Thoracic aorta (tissue), 2 donors: ENCODE measurements around the gene ABHD10. TPM values are rescaled to one million over a fixed set of nuclear protein-coding genes. Genes with fewer than 3 reads are reported as not detected.

Source experiments
- ATAC-seq: fragments of 150-250 bp; one replicate; pipeline ENCODE4 v1.8.0; 2017; ENCODE audit warnings: low read depth; ENCODE audit not compliant: insufficient number of reproducible peaks, low FRiP score
- DNase-seq: peaks from one replicate; pipeline ENCODE4 v3.0.0-alpha.2; 2020; ENCODE audit warnings: low spot score
- H3K27ac ChIP-seq, 2 donors: fragments of 200-600 bp; sonication (generic); 1 replicate in 1 of 2; 2 replicates in 1 of 2; pipeline ENCODE4 v1.5.1; 2016; ENCODE audit warnings: mild to moderate bottlenecking in 2 of 2, moderate library complexity in 2 of 2
- H3K27me3 ChIP-seq: fragments of 200-600 bp; sonication (generic); replicated peaks from 2 replicates; pipeline ENCODE4 v1.6.0; 2016; ENCODE audit warnings: mild to moderate bottlenecking; ENCODE audit not compliant: insufficient read depth
- H3K36me3 ChIP-seq: fragments of 200-600 bp; sonication (generic); one replicate; pipeline ENCODE4 v1.5.1; 2016
- H3K4me1 ChIP-seq, 2 donors: fragments of 200-600 bp; sonication (generic); 1 replicate in 1 of 2; 2 replicates in 1 of 2; pipeline versions ENCODE4 v1.5.1 to v1.6.0; 2016; ENCODE audit warnings: low read depth in 2 of 2, mild to moderate bottlenecking in 1 of 2; ENCODE audit not compliant: control insufficient read depth in 1 of 2
- H3K4me3 ChIP-seq: fragments of 200-600 bp; sonication (generic); 2 replicates; pipeline ENCODE4 v1.5.1; 2016; ENCODE audit warnings: mild to moderate bottlenecking
- H3K9me3 ChIP-seq: fragments of 200-600 bp; sonication (generic); 2 replicates; pipeline ENCODE4 v1.5.1; 2016
- total RNA-seq, 2 donors: library from RNA; depleted of rRNA; stranded (reverse); fragments of >200 nt; gene quantifications; one replicate each; pipeline versions ENCODE4 v1.1.0 to v1.2.3, GENCODE V29; 2016
- TF ChIP-seq, protein P1 (sequence below): fragments of 200-600 bp; sonication (generic); IDR thresholded peaks from one replicate; pipeline ENCODE4 v1.5.1; 2019; ENCODE audit warnings: antibody characterized with exemption

The ABHD10 gene
- total RNA-seq, 2 donors from 2014 or later: 9.6 to 13.2 TPM

DNA sequence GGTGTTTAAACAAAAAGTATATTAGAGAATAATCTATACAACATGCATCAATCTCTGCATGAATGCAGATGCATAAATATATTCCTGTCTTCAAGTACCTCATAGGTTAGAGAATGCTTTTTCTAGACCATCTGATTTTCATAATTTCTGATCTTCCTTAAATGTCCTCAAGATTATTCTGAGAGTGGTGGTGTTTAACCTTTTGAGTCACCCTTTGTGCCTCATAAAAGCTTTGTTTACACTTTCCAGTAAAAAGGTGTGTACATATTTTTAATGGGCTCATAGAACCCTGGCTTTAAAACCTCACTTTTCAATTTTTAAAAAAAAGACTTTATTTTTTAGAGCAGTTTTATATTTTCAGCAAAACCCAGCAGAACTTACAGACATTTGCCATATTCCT is 41.0 kb upstream of the ABHD10 start:
- no peak overlapping the region for H3K27ac ChIP-seq
- ATAC-seq (no peak), DNase-seq (no peak)
- H3K36me3 ChIP-seq: peaks cover 11% of the 10 kb centered on the region
- H3K9me3 ChIP-seq: no peaks in the 10 kb centered on the region
- peaks cover 21 to 36% of the 10 kb centered on the region in 2 donors for H3K4me1 ChIP-seq
- H3K27me3 ChIP-seq: no peaks in the 10 kb centered on the region
- TF ChIP-seq, protein P1, sequence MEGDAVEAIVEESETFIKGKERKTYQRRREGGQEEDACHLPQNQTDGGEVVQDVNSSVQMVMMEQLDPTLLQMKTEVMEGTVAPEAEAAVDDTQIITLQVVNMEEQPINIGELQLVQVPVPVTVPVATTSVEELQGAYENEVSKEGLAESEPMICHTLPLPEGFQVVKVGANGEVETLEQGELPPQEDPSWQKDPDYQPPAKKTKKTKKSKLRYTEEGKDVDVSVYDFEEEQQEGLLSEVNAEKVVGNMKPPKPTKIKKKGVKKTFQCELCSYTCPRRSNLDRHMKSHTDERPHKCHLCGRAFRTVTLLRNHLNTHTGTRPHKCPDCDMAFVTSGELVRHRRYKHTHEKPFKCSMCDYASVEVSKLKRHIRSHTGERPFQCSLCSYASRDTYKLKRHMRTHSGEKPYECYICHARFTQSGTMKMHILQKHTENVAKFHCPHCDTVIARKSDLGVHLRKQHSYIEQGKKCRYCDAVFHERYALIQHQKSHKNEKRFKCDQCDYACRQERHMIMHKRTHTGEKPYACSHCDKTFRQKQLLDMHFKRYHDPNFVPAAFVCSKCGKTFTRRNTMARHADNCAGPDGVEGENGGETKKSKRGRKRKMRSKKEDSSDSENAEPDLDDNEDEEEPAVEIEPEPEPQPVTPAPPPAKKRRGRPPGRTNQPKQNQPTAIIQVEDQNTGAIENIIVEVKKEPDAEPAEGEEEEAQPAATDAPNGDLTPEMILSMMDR: no peak
- no peak overlapping the region for H3K4me3 ChIP-seq

DNA sequence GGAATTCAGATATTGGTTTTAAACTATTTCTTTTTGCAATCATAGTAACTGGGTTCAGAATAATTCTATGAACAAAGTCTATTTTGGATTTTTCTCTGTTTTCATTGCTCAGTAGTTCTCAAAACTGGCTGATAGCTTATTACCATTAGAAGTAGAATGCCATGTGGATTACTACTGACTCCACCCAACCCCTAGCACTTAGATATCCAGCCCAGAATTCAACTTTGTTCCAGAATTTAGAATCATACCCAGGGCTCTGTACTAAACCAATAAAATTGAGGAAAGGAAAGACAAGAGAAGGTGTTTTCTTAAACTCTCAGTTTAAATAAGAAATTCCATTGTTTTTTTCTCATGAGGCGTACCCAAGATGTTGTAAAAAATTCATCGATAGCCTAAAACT is 39.0 kb upstream of the ABHD10 start:
- ATAC-seq (no peak), DNase-seq (no peak)
- H3K27ac ChIP-seq: no peak overlapping the region
- H3K4me1 ChIP-seq: peaks cover 9 to 19% of the 10 kb centered on the region in 2 donors
- no peak overlapping the region for H3K4me3 ChIP-seq
- H3K36me3 ChIP-seq: peaks cover 11% of the 10 kb centered on the region
- no peaks in the 10 kb centered on the region for H3K9me3 ChIP-seq
- no peaks in the 10 kb centered on the region for H3K27me3 ChIP-seq
- TF ChIP-seq, protein P1: no peak

DNA sequence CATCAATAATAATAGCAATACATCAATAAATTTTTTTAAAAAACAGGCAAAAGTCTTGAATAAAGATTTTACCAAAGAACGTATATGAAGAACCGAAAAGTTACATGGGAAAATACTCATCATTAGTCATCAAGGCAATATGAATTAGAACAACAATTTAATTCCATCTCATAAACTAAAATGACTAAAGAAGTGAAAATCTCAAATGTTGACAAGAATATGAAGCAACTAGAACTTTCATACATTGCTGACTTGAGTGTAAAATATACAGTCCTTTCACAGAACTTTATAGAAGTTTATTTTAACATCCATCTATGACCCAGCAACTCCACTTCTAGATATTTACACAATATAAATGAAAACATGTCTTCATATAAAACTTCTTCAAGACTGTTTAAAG is 35.3 kb upstream of the ABHD10 start:
- Histone ChIP-seq H3K9me3 (no peaks in the 10 kb centered on the region), H3K4me1 (no peaks in the 10 kb centered on the region), H3K27me3 (no peaks in the 10 kb centered on the region), H3K27ac (no peak overlapping the region), H3K4me3 (no peak overlapping the region), H3K36me3 (peaks cover 11% of the 10 kb centered on the region)
- ATAC-seq: no peak
- TF ChIP-seq, protein P1: no peak
- no peak for DNase-seq

DNA sequence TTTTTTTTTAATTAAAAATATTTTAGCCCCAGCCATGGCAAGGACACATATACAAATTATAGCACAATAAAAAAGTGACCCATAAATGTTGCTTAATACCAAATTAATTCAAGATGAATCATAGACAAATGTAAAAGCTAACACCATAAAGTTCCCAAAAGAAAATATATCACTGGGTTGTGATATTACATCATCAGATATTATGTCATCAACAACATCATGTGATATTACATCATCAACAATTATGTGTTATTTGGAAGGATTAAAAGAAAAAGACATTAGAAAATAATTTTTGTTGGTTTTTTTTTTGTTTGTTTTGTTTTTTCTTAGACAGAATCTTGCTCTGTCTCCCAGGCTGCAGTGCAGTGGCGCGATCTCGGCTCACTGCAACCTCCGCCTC is 34.5 kb upstream of the ABHD10 start:
- no peak overlapping the region for H3K27ac ChIP-seq
- H3K27me3 ChIP-seq: no peaks in the 10 kb centered on the region
- no peaks in the 10 kb centered on the region for H3K9me3 ChIP-seq
- no peak overlapping the region for H3K4me3 ChIP-seq
- H3K36me3 ChIP-seq: peaks cover 11% of the 10 kb centered on the region
- ATAC-seq (no peak), DNase-seq (no peak)
- no peaks in the 10 kb centered on the region for H3K4me1 ChIP-seq
- TF ChIP-seq, protein P1: no peak

DNA sequence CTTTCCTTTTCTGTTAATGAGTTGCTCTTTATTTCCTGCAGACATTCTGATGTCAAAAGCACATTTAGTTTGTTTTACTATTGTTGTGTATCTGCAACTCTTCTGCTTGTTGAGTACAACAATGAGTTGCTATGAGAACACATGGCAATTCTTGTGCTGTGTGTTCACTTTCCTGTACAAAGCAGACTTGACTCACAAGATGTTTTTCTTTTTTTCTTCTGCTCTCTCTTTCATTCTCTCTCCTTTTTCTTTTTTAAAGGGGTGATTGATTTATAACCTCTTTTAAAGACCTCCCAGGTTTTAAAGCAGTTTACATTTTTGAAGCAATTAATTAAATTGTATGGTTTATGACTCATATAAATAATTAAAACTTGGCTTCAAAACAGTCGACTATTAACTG is 31.6 kb upstream of the ABHD10 start:
- no peaks in the 10 kb centered on the region for H3K4me1 ChIP-seq
- TF ChIP-seq, protein P1: no peak

More for the DNA sequence above, 31.6 kb upstream of the ABHD10 start:
- ATAC-seq: no peak
- Histone ChIP-seq H3K27ac (no peak overlapping the region), H3K9me3 (no peaks in the 10 kb centered on the region), H3K36me3 (no peaks in the 10 kb centered on the region), H3K27me3 (no peaks in the 10 kb centered on the region), H3K4me3 (no peak overlapping the region)
- DNase-seq: no peak
